ENCODE measurements around the gene PLEKHF1. TPM values are rescaled to one million over a fixed set of nuclear protein-coding genes. Genes with fewer than 3 reads are reported as not detected.

PLEKHF1 gene
- total and polyA plus RNA-seq, 2 donors (not counting 1 experiment from before 2014, with no cell fraction given) = 5.5 to 9.8 TPM

DNA sequence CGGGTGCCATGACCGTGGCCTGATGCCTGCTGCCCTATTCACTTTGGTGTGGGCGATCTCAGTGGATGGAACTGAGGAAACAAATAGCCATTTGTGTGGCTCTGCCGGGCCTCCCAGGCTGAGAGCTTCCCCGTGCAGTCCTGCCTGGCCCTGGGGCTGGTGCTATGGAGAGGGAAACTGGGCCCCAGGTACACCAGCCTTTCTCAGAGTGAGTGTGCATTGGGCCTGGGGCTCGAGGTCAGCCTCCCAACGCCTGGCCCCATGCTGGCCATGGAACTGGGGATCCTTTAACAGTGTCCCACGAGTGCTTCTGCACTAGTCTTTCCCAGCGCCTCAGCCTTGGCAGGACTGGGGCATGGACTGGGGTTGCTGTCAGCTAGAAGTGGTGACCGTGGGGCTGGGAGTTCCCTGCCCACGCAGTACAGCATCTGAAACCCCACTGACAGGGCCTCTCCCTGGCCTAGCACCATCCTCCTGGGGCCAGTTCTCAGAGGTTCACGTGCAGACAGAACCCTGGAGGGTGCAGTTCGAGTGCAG, 10.5 kb downstream of the PLEKHF1 start:
- H3K27ac ChIP-seq (ENCODE audit: low read length in 2 of 2) = no peak overlapping the region
- POLR2A ChIA-PET = no interaction called here
- WGBS (ENCODE audit: insufficient coverage) = 89% methylated on average over 12 of the region's 13 CpGs
- H3K9me3 ChIP-seq (ENCODE audit: control extremely low read depth in 1 of 3, control insufficient read depth in 2 of 3, insufficient read depth in 1 of 3, low read length in 2 of 3) = no peaks in the 10 kb centered on the region
- H3K27me3 Mint-ChIP-seq = no peaks in the 10 kb centered on the region
- H3K79me2 ChIP-seq (ENCODE audit: control insufficient read depth, insufficient read depth, low read length) = peaks cover 47% of the 10 kb centered on the region
- no peak overlapping the region for H3K9ac ChIP-seq (ENCODE audit: low read length)
- peaks cover 54 to 74% of the 10 kb centered on the region in 2 donors for H3K4me1 ChIP-seq (ENCODE audit: control insufficient read depth in 2 of 2, insufficient read depth in 2 of 2, low read length in 2 of 2)
- peaks cover 57% of the 10 kb centered on the region for H3K4me1 Mint-ChIP-seq
- H3K27ac Mint-ChIP-seq = no peak overlapping the region
- H4K20me1 ChIP-seq (ENCODE audit: control insufficient read depth, insufficient read depth, low read length, poor library complexity, severe bottlenecking) = no peaks in the 10 kb centered on the region
- intact Hi-C loops (cut with micrococcal nuclease) = no loop called here
- no peak overlapping the region for H3K4me3 Mint-ChIP-seq
- CTCF ChIA-PET = interaction anchor here (1.1 to 4.7 kb wide), 3 partner anchors 10 to 41 kb away, joined by 3 to 52 read pairs (median 4); partner anchors contain the start of genes C19orf12 and PLEKHF1
- H3K4me2 ChIP-seq (replicated peaks; ENCODE audit: low read depth, low read length, poor library complexity, severe bottlenecking) = no peak overlapping the region
- DNase-seq (no peak), ATAC-seq (ENCODE audit: low read depth) (no peak)
- no peaks in the 10 kb centered on the region for H3K27me3 ChIP-seq (replicated peaks in 1 of 4; ENCODE audit: control extremely low read depth in 1 of 4, control insufficient read depth in 3 of 4, insufficient read depth in 4 of 4, low read length in 3 of 4)
- no peak overlapping the region for H2AFZ ChIP-seq (ENCODE audit: insufficient read depth, low read depth, low read length, poor library complexity, severe bottlenecking)
- peaks cover 0 to 12% of the 10 kb centered on the region in 2 experiments for H3K36me3 ChIP-seq (replicated peaks in 1 of 2; ENCODE audit: control extremely low read depth in 1 of 2, control insufficient read depth in 1 of 2, extremely low read depth in 1 of 2, insufficient read depth in 2 of 2, low read length in 1 of 2)
- H3K4me3 ChIP-seq (ENCODE audit: control extremely low read depth in 1 of 5, extremely low read depth in 1 of 5, insufficient read depth in 1 of 5, low read depth in 2 of 5, low read length in 4 of 5) = no peak overlapping the region
- H3K9me3 Mint-ChIP-seq (ENCODE audit: insufficient read depth) = no peaks in the 10 kb centered on the region
- no peak for TF ChIP-seq EZH2 (IDR thresholded peaks at IDR 0.05; ENCODE audit: borderline replicate concordance, insufficient read depth, low read depth, low read length, poor library complexity, severe bottlenecking)
- TF ChIP-seq, protein P1, sequence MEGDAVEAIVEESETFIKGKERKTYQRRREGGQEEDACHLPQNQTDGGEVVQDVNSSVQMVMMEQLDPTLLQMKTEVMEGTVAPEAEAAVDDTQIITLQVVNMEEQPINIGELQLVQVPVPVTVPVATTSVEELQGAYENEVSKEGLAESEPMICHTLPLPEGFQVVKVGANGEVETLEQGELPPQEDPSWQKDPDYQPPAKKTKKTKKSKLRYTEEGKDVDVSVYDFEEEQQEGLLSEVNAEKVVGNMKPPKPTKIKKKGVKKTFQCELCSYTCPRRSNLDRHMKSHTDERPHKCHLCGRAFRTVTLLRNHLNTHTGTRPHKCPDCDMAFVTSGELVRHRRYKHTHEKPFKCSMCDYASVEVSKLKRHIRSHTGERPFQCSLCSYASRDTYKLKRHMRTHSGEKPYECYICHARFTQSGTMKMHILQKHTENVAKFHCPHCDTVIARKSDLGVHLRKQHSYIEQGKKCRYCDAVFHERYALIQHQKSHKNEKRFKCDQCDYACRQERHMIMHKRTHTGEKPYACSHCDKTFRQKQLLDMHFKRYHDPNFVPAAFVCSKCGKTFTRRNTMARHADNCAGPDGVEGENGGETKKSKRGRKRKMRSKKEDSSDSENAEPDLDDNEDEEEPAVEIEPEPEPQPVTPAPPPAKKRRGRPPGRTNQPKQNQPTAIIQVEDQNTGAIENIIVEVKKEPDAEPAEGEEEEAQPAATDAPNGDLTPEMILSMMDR (IDR thresholded peaks at IDR 0.05) = no peak

DNA sequence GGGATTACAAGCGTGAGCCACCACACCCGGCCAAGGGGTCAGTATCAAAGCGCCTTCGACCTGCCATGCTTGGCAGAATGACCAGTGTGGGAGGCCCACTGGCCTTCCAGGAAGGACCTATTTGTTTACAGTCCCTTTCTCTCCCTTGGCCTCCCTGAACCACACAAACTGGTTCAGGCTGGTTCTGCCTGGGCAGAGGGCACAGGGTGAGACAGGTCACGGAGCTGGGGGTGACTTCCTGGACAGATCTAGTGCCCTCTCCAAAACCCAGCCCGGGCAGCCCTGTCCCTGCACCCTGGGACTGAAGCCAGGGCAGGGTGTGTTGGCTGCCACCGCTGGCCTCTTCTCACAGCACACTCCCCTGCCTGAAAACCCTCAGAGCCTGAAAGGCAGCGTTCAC, 11.3 kb downstream of the PLEKHF1 start:
- DNase-seq = no peak
- no peak for TF ChIP-seq EZH2 (IDR thresholded peaks at IDR 0.05; ENCODE audit: borderline replicate concordance, insufficient read depth, low read depth, low read length, poor library complexity, severe bottlenecking)
- TF ChIP-seq, protein P1 (IDR thresholded peaks at IDR 0.05) = no peak
- no peak for ATAC-seq (ENCODE audit: low read depth)
- H3K27me3 ChIP-seq (replicated peaks in 1 of 4; ENCODE audit: control extremely low read depth in 1 of 4, control insufficient read depth in 3 of 4, insufficient read depth in 4 of 4, low read length in 3 of 4) = no peaks in the 10 kb centered on the region
- peaks cover 54 to 74% of the 10 kb centered on the region in 2 donors for H3K4me1 ChIP-seq (ENCODE audit: control insufficient read depth in 2 of 2, insufficient read depth in 2 of 2, low read length in 2 of 2)
- CTCF ChIA-PET = interaction anchor here (1.1 to 1.9 kb wide), 2 partner anchors 11 to 17 kb away, joined by 3 to 4 read pairs; partner anchors contain the start of gene PLEKHF1
- no peak overlapping the region for H2AFZ ChIP-seq (ENCODE audit: insufficient read depth, low read depth, low read length, poor library complexity, severe bottlenecking)
- 87% methylated on average over 8 of the region's 8 CpGs for WGBS (ENCODE audit: insufficient coverage)
- peaks cover 0 to 12% of the 10 kb centered on the region in 2 experiments for H3K36me3 ChIP-seq (replicated peaks in 1 of 2; ENCODE audit: control extremely low read depth in 1 of 2, control insufficient read depth in 1 of 2, extremely low read depth in 1 of 2, insufficient read depth in 2 of 2, low read length in 1 of 2)
- no peak overlapping the region for H3K4me2 ChIP-seq (replicated peaks; ENCODE audit: low read depth, low read length, poor library complexity, severe bottlenecking)
- POLR2A ChIA-PET = no interaction called here
- H3K4me1 Mint-ChIP-seq = peaks cover 59% of the 10 kb centered on the region
- H3K9me3 Mint-ChIP-seq (ENCODE audit: insufficient read depth) = no peaks in the 10 kb centered on the region
- no peak overlapping the region for H3K27ac Mint-ChIP-seq
- no peaks in the 10 kb centered on the region for H3K27me3 Mint-ChIP-seq
- no peaks in the 10 kb centered on the region for H3K9me3 ChIP-seq (ENCODE audit: control extremely low read depth in 1 of 3, control insufficient read depth in 2 of 3, insufficient read depth in 1 of 3, low read length in 2 of 3)
- H3K79me2 ChIP-seq (ENCODE audit: control insufficient read depth, insufficient read depth, low read length) = peaks cover 42% of the 10 kb centered on the region
- intact Hi-C loops (cut with micrococcal nuclease) = no loop called here
- no peak overlapping the region for H3K27ac ChIP-seq (ENCODE audit: low read length in 2 of 2)
- H4K20me1 ChIP-seq (ENCODE audit: control insufficient read depth, insufficient read depth, low read length, poor library complexity, severe bottlenecking) = no peaks in the 10 kb centered on the region
- no peak overlapping the region for H3K4me3 ChIP-seq (ENCODE audit: control extremely low read depth in 1 of 5, extremely low read depth in 1 of 5, insufficient read depth in 1 of 5, low read depth in 2 of 5, low read length in 4 of 5)
- H3K4me3 Mint-ChIP-seq = no peak overlapping the region
- H3K9ac ChIP-seq (ENCODE audit: low read length) = no peak overlapping the region
